ENCODE results near the gene FAM131B.

The FAM131B gene

GRCh38 chr7:143380260-143380645 lies 17.7 kb upstream of the FAM131B start:
- Histone ChIP-seq H3K27ac (replicated peaks) (peak overlapping the region; percentile 97), H3K4me3 (replicated peaks; ENCODE audit: insufficient read depth, low read length) (peak overlapping the region; percentile 75), H3K27me3 (ENCODE audit: insufficient read depth, poor library complexity, severe bottlenecking) (no peaks in the 10 kb centered on the region)
- TF ChIP-seq CTCF (IDR thresholded peaks at IDR 0.05; ENCODE audit: insufficient read depth, low read length) (peak; percentile 63), SPI1 (IDR thresholded peaks at IDR 0.05; ENCODE audit: borderline replicate concordance, low read depth) (no peak)
- peak in 1 of 2 experiments; percentile 91 for DNase-seq (ENCODE audit: low read depth in 1 of 2, low spot score in 1 of 2)

- Histone ChIP-seq H3K27me3 (ENCODE audit: insufficient read depth, poor library complexity, severe bottlenecking) (no peaks in the 10 kb centered on the region), H3K4me3 (replicated peaks; ENCODE audit: insufficient read depth, low read length) (peak overlapping the region; percentile 75), H3K27ac (replicated peaks) (peak overlapping the region; percentile 97)
- no peak for DNase-seq (ENCODE audit: low read depth in 1 of 2, low spot score in 1 of 2)
- TF ChIP-seq CTCF (IDR thresholded peaks at IDR 0.05; ENCODE audit: insufficient read depth, low read length) (no peak), POLR2AphosphoS5 (IDR thresholded peaks at IDR 0.05; ENCODE audit: low read depth) (no peak), GABPA (IDR thresholded peaks at IDR 0.05; ENCODE audit: low read depth) (no peak), SPI1 (IDR thresholded peaks at IDR 0.05; ENCODE audit: borderline replicate concordance, low read depth) (no peak), REST (IDR thresholded peaks at IDR 0.05; ENCODE audit: insufficient replicate concordance, low read depth) (no peak)
Measured at GRCh38 chr7:143379611-143380259, 17.2 kb upstream of the FAM131B start.

- DNase-seq (ENCODE audit: low read depth in 1 of 2, low spot score in 1 of 2): peak in 1 of 2 experiments; percentile 16
- H3K27me3 ChIP-seq (ENCODE audit: insufficient read depth, poor library complexity, severe bottlenecking): no peaks in the 10 kb centered on the region
- TF ChIP-seq GABPA (IDR thresholded peaks at IDR 0.05; ENCODE audit: low read depth) (no peak), CTCF (IDR thresholded peaks at IDR 0.05; ENCODE audit: insufficient read depth, low read length) (no peak), SPI1 (IDR thresholded peaks at IDR 0.05; ENCODE audit: borderline replicate concordance, low read depth) (no peak), REST (IDR thresholded peaks at IDR 0.05; ENCODE audit: insufficient replicate concordance, low read depth) (no peak), POLR2AphosphoS5 (IDR thresholded peaks at IDR 0.05; ENCODE audit: low read depth) (no peak)
- no peak overlapping the region for H3K4me3 ChIP-seq (replicated peaks; ENCODE audit: insufficient read depth, low read length)
- no peak overlapping the region for H3K27ac ChIP-seq (replicated peaks)
Measured at GRCh38 chr7:143376396-143376795, 13.9 kb upstream of the FAM131B start.
